HG02798 (cell line): ENCODE data around the gene CLDN18.

Source experiments
- ATAC-seq: cut with Tn5 transposase; IDR thresholded peaks from one replicate; pipeline ENCODE4 v1.9.1; 2021; ENCODE audit warnings: mild to moderate bottlenecking; ENCODE audit not compliant: unreplicated experiment, poor library complexity

CLDN18 gene

GRCh38 chr3:138059261-138059660 lies 49.3 kb downstream of the CLDN18 start:
- no peak for ATAC-seq

- ATAC-seq = no peak
Observed at GRCh38 chr3:138060792-138061191, 50.8 kb downstream of the CLDN18 start.

GRCh38 chr3:138062037-138062436 lies 52.1 kb downstream of the CLDN18 start:
- ATAC-seq = no peak

DNA sequence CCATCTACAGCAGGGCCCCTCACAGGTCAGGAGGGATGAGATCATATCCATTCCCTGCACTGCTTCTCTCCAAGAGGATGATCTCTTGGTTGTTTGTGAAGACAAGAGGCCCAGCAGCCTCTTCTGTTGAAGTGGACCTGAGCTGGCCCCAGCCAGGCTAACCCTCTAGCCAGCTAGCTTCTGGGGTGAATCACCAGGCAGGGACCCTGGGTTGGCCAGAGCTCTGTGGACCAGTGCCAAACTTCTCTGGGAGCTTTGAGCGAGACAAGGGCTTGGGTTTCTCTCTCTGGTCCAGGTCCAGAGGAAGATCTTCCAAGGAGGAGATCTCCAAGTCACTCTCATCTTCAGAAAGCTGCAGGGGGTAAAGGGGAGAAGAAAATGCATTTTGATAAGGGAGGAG lies 52.7 kb downstream of the CLDN18 start:
- no peak for ATAC-seq

DNA sequence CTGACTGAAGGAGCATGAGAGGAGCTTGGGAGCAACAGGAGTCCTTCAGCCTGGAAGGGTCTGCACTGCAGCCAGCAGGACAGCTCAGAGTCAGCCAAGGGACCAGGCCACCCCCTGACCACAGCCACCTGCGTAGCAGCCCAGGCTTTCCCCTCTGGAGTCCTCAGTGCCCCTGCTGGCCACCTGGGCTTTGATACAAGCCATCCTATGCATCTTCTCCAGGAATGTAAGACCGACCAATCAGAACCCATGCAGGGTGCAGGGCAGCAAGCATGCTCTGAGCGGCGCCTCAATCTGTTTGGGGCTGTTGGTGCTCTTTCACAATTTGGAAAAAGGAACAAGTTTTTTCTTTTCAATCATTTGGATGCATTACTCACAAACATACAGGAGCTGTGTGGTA lies 53.5 kb downstream of the CLDN18 start:
- ATAC-seq = no peak

- no peak for ATAC-seq
Observed at GRCh38 chr3:138065949-138066348, 56.0 kb downstream of the CLDN18 start.

DNA sequence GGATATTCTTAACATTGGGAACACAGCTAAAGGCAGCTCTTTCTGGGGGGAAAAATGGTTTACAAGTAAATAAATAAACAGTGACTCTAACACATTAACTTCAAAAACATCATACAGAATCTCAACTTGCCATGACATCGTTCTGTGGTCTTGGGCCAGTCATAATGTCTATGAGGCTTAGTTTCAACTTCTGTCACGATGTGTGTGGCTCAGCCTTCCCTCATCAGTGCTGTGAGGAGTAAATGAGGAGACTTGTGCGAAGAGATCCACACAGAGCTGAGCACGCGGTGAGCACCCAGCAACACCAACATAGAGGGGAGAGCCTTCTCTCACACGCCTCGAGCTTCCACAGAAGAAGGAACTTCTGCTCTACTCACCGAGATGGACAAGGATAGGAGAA lies 56.4 kb downstream of the CLDN18 start:
- ATAC-seq = peak; percentile 88

GRCh38 chr3:138066972-138067371 lies 57.0 kb downstream of the CLDN18 start:
- ATAC-seq = no peak

DNA sequence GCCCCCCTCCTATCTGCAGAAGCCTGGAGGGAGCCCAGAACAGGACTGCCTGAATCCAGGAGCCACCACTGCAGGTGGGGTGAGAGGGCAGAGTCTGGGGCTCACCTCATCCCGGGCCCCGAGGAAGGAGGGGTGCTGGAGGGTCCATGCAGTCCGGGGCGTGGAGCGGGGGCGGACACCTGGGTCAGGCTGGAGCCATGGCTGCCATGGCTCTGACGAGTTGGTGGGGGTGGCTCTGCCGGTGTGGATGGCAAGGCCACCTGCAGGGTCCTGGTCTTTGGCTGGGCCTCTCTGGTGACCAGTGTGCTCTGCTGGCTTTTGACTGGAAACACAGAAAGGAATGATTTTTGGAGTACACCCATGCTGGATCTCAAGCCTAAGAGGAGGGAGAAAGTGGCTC lies 58.1 kb downstream of the CLDN18 start:
- no peak for ATAC-seq

DNA sequence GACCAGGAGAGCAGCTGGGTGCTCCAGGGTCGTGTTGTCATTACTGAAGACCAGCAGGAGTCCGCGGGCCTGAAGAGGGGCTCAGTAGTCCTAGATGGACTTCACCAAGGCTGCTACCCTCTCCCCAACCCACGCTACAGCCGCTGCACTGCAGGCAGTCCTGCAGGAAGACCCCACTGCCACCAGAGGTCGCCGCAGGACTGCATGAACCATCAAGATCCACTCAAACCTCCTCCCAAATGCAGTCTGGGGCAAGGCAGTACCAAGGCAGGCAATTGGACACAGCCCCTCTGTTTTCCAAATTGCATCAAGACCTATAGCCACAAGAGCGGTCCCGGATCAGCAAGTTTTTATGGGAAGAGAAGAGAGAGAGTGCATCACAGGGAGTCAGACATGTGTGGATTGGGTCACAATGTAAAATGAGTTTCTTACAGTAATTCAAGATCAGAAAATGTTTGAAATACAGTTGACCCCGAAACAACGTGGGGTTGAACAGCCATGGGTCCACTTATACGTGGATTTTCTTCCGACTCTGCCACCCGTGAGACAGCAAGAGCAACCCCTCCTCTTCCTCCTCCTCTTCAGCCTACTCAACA lies 58.7 kb downstream of the CLDN18 start:
- peak; percentile 76 for ATAC-seq

- ATAC-seq = no peak
Observed at GRCh38 chr3:138070006-138070405, 60.0 kb downstream of the CLDN18 start.

GRCh38 chr3:138072796-138073195 lies 62.8 kb downstream of the CLDN18 start:
- ATAC-seq = no peak

DNA sequence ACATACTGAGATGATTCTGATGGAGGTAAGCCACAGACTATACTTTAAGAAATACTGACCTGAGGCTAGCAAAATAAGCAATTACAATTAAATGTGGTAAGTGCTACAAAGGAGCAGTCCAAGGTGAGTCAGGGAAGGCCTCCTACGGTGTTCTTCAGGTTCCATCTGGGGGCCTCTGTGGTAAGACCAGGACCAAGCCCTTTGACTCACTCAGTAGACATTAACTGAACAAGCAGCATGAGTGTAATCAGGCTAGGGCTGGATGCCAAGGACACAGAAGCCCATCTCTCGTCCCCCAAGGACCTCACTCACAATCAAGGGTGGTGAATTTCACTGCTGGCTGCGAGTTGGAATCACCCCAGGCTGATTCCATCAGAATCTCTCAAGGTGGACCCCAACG lies 68.1 kb downstream of the CLDN18 start:
- no peak for ATAC-seq

DNA sequence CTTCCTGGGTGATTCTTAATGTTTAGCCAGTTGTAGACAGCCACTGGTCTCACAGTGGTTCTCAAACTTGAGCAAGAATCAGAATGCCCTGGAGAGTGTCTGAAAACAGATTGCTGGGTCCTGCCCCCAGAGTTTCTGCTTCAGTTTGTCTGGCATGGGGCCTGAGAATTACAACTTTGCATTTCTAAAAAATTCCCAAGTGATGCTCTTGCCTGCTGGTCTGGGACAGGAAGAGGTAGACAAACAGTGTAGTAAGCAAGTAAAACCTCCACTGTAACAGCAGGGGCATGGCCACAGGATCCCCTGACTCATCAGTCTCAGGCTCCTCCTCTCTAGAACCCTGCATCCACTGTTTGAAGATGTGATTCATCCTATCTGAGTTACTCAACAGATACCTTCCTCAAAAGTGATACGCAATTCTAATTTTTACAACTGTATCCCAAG lies 69.0 kb downstream of the CLDN18 start:
- no peak for ATAC-seq

DNA sequence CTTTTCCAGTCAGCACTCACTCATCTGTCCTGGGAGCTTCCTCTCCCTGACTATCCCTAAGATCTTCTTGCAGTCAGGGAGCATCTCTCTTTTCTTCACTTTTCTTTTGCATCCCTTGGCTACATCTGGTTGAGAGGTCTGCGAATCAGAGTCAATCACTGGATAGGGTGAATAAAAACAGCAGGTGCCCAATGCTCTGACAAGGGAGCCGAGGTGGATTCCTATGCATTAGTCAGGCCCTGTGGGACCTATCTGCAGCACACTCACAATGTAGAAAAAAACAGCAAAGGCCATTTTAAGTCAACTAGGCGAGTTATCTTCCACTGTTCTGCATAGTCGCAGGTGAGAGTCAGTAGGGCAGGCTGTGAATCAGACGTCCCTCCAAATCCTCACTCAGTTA lies 69.9 kb downstream of the CLDN18 start:
- ATAC-seq = no peak

DNA sequence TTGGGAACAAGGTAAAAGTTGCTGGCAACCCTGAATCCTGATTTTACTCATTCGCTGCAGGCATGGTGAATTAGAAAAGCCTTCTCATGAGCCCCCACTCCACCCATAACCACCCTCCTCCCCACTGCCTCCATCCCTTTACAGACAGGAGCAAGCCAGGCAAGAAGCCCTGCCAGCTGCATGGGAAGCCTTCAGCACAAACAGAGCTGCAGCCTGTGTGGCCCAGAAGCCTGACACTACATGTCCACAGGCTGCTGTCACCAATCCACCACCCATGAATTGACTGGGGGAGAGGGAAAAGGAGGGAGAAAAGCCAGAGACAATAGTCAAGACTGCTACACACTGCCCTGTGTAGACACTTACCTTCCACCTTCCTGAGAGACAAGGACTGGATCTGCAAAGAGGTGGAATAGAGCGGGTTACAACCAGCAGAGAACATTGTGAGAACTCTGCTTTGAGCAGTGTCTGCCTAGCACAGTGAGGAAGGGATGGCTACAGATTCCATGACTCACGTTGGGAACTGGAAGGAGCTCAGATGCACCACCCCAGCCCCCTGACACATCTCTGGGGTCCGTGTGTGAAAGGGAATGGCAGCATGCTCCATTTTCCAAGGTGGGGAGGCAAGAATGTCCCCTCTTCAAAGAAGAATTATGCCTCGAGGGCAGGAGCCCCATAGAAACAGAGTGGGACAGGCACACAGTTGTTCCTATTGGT lies 71.6 kb downstream of the CLDN18 start:
- no peak for ATAC-seq

GRCh38 chr3:138082085-138082991 lies 72.4 kb downstream of the CLDN18 start:
- ATAC-seq = no peak

- ATAC-seq = no peak
Observed at GRCh38 chr3:138082992-138083386, 73.0 kb downstream of the CLDN18 start.
